G401 (cell line): ENCODE data around the gene STS. TPM values are rescaled to one million over a fixed set of nuclear protein-coding genes. Genes with fewer than 3 reads are reported as not detected.

Experiments used
- DNase-seq: peaks from one replicate; pipeline ENCODE4 v3.0.0-alpha.2; 2015; ENCODE audit warnings: low spot score
- in situ Hi-C: cut with HindIII; loops from 2 replicates; pipeline ENCODE4 v1.10.0; 2016; ENCODE audit warnings: low sequenced_read_pairs, mixed read lengths
- total RNA-seq: library from RNA; depleted of rRNA; stranded (reverse); fragments of >200 nt; shearing (Covaris generic); gene quantifications from 2 replicates; pipeline ENCODE4 v1.2.3, GENCODE V29; 2014; rRNA removed

The STS gene, protein sequence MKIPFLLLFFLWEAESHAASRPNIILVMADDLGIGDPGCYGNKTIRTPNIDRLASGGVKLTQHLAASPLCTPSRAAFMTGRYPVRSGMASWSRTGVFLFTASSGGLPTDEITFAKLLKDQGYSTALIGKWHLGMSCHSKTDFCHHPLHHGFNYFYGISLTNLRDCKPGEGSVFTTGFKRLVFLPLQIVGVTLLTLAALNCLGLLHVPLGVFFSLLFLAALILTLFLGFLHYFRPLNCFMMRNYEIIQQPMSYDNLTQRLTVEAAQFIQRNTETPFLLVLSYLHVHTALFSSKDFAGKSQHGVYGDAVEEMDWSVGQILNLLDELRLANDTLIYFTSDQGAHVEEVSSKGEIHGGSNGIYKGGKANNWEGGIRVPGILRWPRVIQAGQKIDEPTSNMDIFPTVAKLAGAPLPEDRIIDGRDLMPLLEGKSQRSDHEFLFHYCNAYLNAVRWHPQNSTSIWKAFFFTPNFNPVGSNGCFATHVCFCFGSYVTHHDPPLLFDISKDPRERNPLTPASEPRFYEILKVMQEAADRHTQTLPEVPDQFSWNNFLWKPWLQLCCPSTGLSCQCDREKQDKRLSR
- 0.80 and 0.95 TPM in 2 replicates for total RNA-seq

DNA sequence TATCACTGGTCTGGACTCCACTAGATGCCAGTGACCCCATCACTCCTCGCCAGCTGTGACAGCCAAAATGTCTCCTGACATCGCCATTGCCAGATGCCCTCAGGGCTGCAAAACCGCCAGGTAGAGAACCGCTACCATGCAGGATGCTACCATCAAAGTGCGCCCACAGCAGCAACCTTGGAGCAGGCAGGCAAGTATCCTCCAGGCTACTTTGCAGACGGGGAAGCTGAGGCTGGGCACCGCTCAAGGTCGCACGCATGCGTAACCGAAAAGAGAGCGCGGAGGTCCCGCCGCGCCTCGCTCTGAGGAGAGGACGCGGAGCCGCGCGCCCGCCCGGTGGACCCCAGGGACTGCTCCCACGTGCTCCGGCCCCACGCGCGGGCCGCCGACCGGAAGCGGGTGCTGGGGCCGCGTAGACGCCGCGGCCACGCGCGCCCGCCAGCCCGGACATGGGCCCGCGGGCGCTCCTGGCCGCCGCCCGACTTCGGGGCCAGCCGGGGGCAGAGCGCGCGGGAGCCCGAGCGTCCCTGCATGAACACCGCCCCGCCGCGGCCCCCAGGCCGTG is at the start of gene STS:
STS (plus strand) TSS at position 300 of the 565 bp plus-strand sequence. CDS start 105,488 bp downstream, outside the sequence.
- peak; percentile 48 for DNase-seq
- in situ Hi-C loops, result no loop called here

DNA sequence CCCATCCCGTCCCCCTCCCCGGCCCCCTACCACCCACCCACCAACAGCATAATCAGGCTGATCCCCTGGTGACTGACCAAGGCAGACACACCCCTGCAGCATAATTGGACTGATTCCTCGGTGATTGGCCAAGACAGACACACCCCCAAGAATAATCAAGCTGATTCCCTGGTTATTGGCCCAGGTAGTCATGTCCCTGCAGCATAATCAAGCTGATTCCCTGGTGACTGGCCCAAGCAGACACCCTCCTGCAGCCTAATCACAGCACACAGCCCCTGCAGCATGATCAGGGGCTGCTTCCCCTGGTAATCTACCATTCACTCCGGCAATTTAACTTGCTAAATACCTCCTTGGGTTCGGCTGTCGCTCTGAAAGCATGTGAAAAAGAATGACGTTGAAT is 47.5 kb upstream of the STS start:
- no peak for DNase-seq
- in situ Hi-C loops, result no loop called here

DNA sequence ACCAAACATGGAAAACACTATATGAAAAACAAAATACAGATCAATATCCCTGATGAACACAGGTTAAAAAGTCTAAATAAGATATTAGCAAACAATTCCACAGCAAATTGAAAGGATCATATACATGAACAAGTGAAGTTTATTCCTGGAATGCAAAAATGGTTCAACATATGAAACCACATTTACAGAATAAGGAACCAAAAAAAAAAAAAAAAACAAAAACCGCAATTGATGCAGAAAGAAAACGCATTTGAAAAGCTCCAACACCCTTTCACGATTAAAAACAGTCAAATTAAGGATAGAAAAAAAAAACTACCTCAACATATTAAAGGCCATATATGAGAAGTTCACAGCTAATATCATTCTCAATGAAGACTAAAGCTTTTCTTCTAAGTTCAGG is 45.4 kb upstream of the STS start:
- no peak for DNase-seq
- in situ Hi-C loops, result no loop called here

DNA sequence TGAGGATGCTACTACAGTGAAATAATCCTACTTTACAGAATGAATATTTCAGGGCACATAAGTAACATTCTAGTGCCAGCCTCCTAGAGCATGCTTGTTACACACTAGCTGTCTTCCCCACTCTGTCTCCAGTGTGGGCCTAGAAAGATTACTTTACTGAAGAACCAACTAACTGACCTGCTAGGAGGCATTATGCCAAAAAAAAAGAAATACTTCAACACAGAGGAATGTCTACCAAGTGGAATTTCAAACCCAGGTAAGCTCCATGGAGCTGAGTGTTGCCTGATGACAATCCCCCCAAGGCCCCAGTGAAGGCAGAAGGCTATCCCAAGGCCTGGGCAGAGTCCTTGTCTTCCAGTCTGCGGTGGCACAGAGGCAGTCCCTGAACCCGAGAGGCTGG is 40.9 kb upstream of the STS start:
- DNase-seq, result no peak
- in situ Hi-C loops, result no loop called here

DNA sequence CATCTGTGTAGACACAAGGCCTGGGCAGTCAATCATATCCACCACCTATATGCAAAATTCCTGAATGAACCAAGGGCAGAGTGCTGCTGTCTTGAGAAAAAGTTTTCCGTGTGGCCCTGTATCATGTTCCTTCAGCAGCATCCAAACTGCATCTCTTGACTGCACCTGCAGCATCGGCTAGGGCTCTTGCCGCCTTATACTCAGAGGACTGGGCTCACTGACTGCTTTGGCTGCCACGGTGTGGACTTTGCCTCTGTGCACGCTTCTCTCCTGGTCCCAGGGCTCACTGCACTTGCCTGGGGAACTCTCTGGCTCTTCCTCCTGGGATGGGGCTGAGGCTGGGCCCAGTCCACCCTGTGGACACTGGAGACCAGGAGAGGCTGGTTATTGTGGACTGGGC is 39.5 kb upstream of the STS start:
- in situ Hi-C loops, result no loop called here
- DNase-seq, result no peak

DNA sequence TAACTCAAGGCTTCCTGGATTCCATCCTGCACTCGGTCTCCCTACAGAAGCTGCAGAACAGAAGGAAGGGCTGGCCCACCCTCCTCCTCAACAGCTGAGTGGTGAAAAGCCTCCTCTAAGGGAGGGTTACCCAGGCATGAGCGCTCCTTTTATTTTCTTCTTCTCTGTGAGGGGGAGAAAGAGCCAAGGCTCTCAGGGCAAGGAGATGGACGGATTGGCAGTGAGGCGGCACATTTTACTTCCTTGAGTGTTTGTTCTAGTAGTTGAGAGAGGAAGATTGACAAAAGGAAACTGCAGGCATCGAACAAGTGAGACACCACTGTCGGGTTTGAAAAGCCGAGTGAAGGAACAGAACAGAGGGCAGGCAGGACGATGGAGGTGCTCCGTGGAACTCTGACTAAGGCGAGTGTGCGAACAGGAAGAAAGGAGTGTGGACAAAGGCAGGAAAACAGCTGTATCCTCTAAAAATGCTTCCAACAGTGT is 38.4 kb upstream of the STS start:
- in situ Hi-C loops, result no loop called here
- DNase-seq, result no peak

DNA sequence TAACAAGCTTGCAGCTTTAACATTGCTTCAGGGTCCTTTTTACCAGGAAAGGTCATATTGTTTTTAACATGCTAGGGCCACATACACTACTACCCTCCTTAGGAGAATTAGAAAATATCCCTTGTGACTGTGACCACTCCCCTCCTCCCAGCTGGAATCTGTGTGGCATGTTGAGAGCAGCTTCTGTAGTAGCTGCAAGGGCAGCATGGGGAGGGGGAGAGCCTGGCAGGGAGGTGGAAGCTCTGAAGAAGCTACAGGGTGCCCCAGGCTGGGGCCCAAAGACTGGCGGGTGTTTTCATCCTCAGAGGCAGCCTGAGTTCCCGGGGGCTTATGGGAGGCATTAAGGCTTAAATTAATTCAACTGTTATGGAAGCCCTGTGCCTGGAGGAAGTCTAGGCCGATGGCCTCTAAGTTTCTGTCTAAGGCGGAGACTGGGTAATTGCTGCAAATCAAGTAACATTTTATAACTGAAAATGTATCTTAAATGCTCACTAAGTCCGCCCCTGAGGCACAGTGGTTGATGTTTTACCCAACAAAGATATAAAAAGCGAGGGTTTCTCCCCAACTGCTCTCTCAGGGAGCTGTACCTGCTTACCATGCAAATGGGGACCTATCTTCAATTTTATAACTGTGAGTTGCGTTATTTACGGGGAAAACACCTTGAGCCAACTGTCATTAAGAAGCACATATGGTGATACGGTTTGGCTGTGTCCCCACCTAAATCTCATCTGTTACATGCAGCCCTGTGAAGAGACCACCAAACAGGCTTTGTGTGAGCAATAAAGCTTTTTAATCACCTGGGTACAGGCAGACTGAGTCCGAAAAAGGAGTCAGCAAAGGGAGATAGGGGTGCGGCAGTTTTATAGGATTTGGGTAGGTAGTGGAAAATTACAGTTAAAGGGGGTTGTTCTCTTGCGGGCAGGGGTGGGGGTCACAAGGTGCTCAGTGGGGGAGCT is 37.4 kb upstream of the STS start:
- no peak for DNase-seq
- in situ Hi-C loops, result no loop called here

DNA sequence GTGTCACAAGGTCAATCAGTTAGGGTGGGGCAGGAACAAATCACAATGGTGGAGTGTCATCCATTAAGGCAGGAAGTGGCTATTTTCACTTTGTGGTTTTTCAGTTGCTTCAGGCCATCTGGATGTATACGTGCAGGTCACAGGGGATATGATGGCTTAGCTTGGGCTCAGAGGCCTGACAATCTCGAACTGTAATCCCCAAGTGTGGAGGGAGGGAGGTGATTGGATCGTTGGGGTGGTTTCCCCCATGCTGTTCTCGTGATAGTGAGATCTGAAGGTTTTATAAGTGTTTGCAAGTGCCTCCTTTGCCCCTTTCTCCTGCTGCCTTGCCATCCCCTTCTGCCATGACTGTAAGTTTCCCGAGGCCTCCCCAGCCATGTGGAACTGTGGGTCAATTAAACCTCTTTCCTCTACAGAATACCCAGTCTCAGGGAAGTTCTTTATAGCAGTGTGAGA is 36.7 kb upstream of the STS start:
- in situ Hi-C loops, result no loop called here
- no peak for DNase-seq

DNA sequence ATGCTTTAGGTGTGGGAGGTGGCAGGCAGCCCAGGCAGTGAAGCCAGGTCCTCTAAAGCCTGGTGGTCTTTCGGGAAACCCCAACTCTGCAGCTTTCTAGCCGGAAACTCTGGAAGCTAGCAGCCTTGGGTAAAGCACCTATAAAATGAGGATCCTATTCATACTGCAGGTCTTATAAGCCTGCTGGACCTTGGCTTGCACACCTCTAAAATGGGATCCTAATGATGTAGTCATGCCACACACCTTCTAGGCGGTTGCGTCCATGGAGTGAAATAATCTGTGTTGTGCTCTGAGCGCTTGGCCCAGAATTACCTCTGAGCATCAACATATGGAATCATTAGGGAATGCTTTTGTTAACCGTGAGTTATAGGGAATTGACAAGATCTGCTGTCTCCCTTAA is 36.0 kb upstream of the STS start:
- no peak for DNase-seq
- in situ Hi-C loops, result no loop called here

DNA sequence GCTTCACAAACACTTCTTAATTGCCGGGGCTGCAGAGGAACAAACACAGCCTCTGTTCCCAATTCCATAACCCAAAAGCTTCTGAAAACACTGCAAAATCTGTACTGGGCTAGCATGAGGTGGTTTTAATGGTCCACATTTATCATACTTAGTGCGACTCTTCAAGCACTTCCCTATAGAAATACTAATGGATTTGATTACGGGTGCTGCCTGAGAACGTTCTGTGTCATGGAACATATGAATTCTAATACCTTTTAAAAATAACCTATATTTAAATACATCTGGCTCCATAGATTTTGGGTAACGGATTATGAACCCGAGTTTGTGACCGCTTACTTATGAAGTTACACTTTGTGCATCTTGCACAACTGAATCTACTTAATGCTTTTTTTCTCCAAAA is 35.4 kb upstream of the STS start:
- in situ Hi-C loops, result no loop called here
- DNase-seq, result no peak

DNA sequence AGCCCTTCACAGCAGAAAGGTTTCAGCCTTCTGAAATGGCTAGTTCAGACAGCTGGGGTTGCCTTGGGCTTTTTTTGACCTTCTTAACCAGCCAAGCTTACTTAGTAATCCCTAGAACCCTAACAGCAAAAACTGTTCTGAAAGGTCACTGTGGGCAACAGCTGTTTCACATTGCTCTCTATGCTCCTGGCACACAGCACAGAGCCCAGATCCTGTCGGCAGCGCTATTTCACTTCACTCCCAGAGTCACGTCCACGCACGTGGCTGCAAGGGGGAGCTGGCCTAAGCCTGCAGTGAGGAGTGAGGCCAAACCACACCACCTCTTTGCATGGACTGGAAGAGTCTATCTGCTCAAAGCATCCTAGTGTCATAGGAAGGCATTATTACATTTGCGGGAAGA is 32.0 kb upstream of the STS start:
- no peak for DNase-seq
- in situ Hi-C loops, result no loop called here

DNA sequence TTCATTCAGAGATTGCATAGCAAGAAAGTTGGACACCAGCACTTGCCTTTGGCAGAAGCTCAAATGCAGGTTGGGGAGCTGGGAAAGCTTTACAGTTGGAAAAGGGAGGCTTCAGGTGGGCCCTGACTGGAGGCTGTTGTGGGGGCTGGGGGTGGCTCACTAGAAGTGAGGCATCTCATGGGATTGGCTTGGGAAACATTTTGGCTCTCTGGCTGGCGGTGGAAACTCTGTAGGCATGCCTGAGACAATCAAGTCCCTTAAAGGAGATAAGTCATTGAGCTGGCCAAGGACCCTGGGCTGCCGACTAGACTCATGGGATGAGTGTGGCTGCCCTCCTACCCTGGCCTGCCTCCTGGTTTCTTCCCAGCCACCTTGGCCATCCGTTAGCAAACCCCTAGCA is 31.4 kb upstream of the STS start:
- no peak for DNase-seq
- in situ Hi-C loops, result no loop called here

DNA sequence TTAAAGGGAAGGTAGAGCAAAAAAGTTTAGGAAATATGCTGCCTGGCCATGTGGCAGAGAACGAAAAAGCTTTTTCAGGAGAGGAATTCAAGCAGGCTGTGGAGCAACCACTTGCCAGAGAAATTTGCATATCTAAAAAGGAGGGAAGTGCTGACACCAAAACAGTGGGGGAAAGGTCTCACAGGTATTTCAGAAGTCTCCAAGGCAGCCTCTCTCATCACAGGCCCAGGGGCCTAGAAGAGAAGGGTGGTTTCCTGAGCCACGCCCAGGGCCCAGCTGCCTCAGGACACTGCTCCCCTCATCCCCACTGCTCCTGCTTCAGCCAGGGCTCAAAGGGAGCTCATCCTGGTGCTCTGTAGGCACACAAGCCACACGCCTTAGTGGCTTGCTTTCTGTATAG is 29.9 kb upstream of the STS start:
- DNase-seq, result no peak
- in situ Hi-C loops, result no loop called here

DNA sequence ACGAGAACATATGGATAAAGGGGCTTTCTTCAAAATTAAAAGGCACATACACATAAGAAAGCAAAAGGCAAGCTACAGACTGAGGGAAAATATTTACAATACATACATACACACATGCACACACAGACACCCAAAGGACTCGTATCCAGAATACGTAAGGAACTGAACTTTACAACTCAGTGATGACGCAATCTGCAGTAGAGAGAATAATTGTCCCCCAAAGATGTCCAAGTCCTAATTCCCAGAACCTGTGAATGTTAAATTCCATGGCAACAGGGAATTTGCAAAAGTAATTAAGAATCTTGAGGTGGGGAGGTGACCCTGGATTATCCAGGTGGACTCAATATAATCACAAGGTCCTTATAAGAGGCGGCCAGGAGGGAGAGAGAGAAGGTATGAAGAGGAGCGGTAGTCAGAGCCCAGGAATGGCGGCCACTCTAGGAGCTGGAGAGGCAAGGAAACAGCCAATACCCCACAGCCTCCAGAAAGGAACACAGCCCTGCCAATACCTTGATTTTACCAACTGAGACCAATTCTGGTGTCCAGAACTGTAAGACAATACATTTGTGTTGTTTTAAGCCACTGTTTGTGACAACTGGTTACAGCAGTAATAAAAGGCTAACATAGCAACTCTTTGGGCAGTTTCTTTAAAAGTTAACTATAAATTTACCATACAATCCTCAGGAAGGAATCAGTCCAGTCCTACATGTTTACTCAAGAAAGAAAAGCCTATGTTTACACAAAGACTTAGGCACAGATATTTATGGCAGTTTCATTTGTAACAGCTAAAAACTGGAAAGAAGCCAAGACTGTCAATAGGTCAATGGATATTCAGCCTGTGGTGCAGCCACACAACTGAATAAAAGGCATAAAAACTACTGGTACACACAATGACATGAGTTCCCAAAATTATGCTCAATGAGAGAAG is 27.3 kb upstream of the STS start:
- in situ Hi-C loops, result no loop called here
- DNase-seq, result no peak

DNA sequence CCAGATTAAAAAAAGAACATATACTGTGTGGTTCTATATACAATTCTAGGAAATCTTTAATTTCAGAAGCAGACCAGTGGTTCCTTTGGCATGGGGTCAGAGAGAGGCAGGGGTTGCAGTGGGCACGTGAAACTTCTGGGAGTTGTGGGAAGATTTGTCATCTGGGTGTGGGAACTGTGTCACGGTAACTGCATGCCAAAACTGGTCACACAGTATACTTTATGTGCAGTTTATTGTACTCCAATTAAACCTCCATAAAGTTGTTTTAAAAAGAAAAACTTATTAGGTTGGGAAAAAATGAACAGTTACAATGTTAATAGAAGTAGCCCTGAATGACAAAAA is 26.7 kb upstream of the STS start:
- DNase-seq, result no peak
- in situ Hi-C loops, result no loop called here

DNA sequence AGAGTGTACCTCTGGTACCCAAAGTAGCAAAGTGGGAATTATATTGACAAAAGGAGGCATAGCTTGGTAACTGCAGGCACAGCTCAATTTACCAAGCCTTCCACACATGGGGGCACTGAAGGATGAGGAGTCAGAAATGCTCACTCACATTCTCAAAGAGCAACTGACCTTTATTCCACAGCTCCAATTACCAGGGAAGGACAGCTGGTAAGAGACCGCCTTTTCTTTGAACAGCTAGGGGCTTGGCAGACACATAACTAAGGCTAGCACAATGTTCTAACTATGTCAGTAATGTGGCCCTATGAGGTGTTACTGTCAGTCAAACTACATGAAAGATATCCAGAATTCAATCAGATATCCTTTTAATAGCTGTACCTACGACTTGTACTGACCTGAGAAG is 20.5 kb upstream of the STS start:
- in situ Hi-C loops, result no loop called here
- no peak for DNase-seq

DNA sequence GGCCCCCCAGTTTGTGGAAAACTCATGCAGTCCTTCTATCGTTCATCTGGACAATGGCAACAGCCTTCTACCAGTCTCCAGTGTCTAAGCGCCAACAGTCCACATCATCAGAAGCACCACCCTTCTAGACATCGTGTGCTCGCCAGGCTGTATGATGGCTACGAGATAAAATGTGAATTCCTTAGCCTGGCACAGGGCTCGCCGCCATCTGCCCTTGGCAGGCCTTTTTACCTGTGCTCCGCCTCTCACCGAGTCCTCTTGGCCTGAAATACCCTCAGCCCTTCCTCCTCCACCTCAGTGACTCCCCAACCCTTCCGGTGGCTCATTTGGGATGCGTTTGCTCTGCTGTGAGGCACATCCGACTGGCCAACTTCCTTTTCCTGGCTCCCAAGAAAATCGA is 15.9 kb upstream of the STS start:
- in situ Hi-C loops, result no loop called here

DNA sequence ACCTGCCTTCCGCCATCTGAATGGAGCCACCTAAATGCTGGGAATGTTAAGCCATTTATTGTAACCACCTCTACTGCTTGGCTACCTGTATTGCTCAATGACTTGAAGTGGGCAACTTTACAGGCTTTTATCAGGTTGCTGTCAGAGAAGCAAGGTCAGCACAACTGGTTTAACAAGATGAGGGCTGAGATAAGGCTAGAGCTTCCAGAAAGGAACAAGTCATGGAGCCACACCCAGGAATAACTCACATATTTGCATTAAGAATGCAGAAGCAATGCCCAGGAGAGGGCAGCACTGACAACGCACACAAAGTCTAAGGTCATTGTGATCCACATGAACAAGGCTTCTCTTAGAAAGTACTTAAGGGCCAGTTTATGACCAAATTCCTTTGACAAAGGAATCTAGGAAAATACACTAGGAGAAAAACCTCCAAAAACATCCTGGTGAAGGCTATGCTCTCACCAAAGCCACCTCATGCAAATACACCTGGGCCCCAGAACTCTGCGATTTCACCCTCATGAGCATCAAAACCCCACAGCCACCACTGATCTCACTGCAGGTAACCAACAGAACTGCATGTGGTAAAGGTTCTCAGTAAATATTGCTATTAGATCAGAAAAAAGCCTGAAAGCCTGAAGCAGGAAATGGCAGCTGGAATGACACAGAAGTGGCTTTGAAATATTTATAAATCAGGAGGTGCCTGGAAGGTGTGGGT is 15.0 kb upstream of the STS start:
- DNase-seq, result peak; percentile 17
- in situ Hi-C loops, result no loop called here

More for the DNA sequence above, 15.9 kb upstream of the STS start:
- peak; percentile 57 for DNase-seq
